ENCODE measurements around the gene CSMD2. TPM values are rescaled to one million over a fixed set of nuclear protein-coding genes. Genes with fewer than 3 reads are reported as not detected.

The CSMD2 gene
- total and polyA plus RNA-seq, 2 experiments from 2014 or later = 5.3 to 16.6 TPM

GRCh38 chr1:33814166-33814565, 350.9 kb downstream of the CSMD2 start:
- no peak overlapping the region for H3K4me3 ChIP-seq
- Mint-ChIP-seq H3K4me3 (no peak overlapping the region), H3K27ac (no peak overlapping the region), H3K9me3 (peaks cover under 1% of the 10 kb centered on the region; the same call in 1 of the 3 replicates), H3K36me3 (ENCODE audit: low read depth) (peaks cover 32% of the 10 kb centered on the region), H3K4me1 (no peaks in the 10 kb centered on the region), H3K27me3 (ENCODE audit: insufficient read depth, low read depth, poor library complexity) (peaks cover 2% of the 10 kb centered on the region)
- H3K79me2 ChIP-seq (replicated peaks; ENCODE audit: insufficient read depth) = no peaks in the 10 kb centered on the region
- no peaks in the 10 kb centered on the region for H3F3A ChIP-seq (replicated peaks; ENCODE audit: low read depth)
- H3K4me1 ChIP-seq (ENCODE audit: insufficient read depth) = no peaks in the 10 kb centered on the region
- TF ChIP-seq CREB1 (CRISPR knock-in tag; IDR thresholded peaks at IDR 0.05; ENCODE audit: low read depth) (no peak), NANOG (IDR thresholded peaks at IDR 0.05; ENCODE audit: borderline replicate concordance) (no peak), EZH2 (IDR thresholded peaks at IDR 0.05; ENCODE audit: low read depth, unreplicated experiment) (no peak), EZH2phosphoT487 (IDR thresholded peaks at IDR 0.05; ENCODE audit: unreplicated experiment) (no peak), ETS1 (IDR thresholded peaks at IDR 0.05) (no peak), ZNF331 (CRISPR knock-in tag; IDR thresholded peaks at IDR 0.05; ENCODE audit: low read depth) (no peak)
- no peaks in the 10 kb centered on the region for H3K27me3 ChIP-seq (ENCODE audit: insufficient read depth)
- no peaks in the 10 kb centered on the region for H4K20me1 ChIP-seq (replicated peaks; ENCODE audit: insufficient read depth)
- H3K36me3 ChIP-seq (ENCODE audit: insufficient read depth) = no peaks in the 10 kb centered on the region
- H2AFZ ChIP-seq = no peak overlapping the region
- H3K27ac ChIP-seq (ENCODE audit: low read depth) = no peak overlapping the region
- no peaks in the 10 kb centered on the region for H3K9me2 ChIP-seq (ENCODE audit: insufficient read depth)
- ATAC-seq (no peak), DNase-seq (ENCODE audit: low spot score) (no peak)
- no peak overlapping the region for H3K4me2 ChIP-seq

GRCh38 chr1:33810571-33810970, 354.5 kb downstream of the CSMD2 start:
- H3K9me3 Mint-ChIP-seq = peaks cover 14% of the 10 kb centered on the region; the same call in 2 of the 3 replicates
- H3K27me3 ChIP-seq (ENCODE audit: insufficient read depth) = no peaks in the 10 kb centered on the region
- H3K27ac ChIP-seq (ENCODE audit: low read depth) = no peak overlapping the region
- peaks cover 59% of the 10 kb centered on the region for H3K36me3 Mint-ChIP-seq (ENCODE audit: low read depth)
- ATAC-seq (no peak), DNase-seq (ENCODE audit: low spot score) (no peak)
- H3K4me3 Mint-ChIP-seq = no peak overlapping the region
- H3K79me2 ChIP-seq (replicated peaks; ENCODE audit: insufficient read depth) = no peaks in the 10 kb centered on the region
- no peak overlapping the region for H3K4me3 ChIP-seq
- H3K27me3 Mint-ChIP-seq (ENCODE audit: insufficient read depth, low read depth, poor library complexity) = peaks cover 2% of the 10 kb centered on the region
- no peaks in the 10 kb centered on the region; the same call in 1 of the 2 replicates for H3K36me3 ChIP-seq (ENCODE audit: insufficient read depth)
- H2AFZ ChIP-seq = no peak overlapping the region
- H3K4me2 ChIP-seq = no peak overlapping the region
- peaks cover 8% of the 10 kb centered on the region for H3K4me1 Mint-ChIP-seq
- no peaks in the 10 kb centered on the region for H3K9me2 ChIP-seq (ENCODE audit: insufficient read depth)
- no peak overlapping the region for H3K27ac Mint-ChIP-seq
- no peaks in the 10 kb centered on the region for H3F3A ChIP-seq (replicated peaks; ENCODE audit: low read depth)
- H4K20me1 ChIP-seq (replicated peaks; ENCODE audit: insufficient read depth) = no peaks in the 10 kb centered on the region
- H3K4me1 ChIP-seq (ENCODE audit: insufficient read depth) = 0 out of 2 replicates have a peak, but pooled peaks cover 6% of the 10 kb centered on the region
- TF ChIP-seq ZNF462 (CRISPR knock-in tag; IDR thresholded peaks at IDR 0.05) (no peak), EZH2 (IDR thresholded peaks at IDR 0.05; ENCODE audit: low read depth, unreplicated experiment) (no peak), ZNF114 (CRISPR knock-in tag; IDR thresholded peaks at IDR 0.05) (no peak), REST (IDR thresholded peaks at IDR 0.05; ENCODE audit: unreplicated experiment) (no peak), CREB1 (CRISPR knock-in tag; IDR thresholded peaks at IDR 0.05; ENCODE audit: low read depth) (no peak), JUNB (IDR thresholded peaks at IDR 0.05; ENCODE audit: unreplicated experiment) (no peak), NANOG (IDR thresholded peaks at IDR 0.05; ENCODE audit: borderline replicate concordance) (no peak)
